GM19467 (cell line): ENCODE results near the gene TVP23B.
A peak's percentile ranks its signal among the peaks of the same experiment; 100 is the strongest.
"Not testable (repeated sequence)": the region's sequence is repeated elsewhere in the genome, so short reads cannot be mapped to it uniquely, and the experiment has no call there.

Experiments used
- ATAC-seq: cut with Tn5 transposase; IDR thresholded peaks from one replicate; pipeline ENCODE4 v1.9.1; 2021; ENCODE audit warnings: mild to moderate bottlenecking, moderate library complexity; ENCODE audit not compliant: unreplicated experiment

Gene TVP23B

DNA sequence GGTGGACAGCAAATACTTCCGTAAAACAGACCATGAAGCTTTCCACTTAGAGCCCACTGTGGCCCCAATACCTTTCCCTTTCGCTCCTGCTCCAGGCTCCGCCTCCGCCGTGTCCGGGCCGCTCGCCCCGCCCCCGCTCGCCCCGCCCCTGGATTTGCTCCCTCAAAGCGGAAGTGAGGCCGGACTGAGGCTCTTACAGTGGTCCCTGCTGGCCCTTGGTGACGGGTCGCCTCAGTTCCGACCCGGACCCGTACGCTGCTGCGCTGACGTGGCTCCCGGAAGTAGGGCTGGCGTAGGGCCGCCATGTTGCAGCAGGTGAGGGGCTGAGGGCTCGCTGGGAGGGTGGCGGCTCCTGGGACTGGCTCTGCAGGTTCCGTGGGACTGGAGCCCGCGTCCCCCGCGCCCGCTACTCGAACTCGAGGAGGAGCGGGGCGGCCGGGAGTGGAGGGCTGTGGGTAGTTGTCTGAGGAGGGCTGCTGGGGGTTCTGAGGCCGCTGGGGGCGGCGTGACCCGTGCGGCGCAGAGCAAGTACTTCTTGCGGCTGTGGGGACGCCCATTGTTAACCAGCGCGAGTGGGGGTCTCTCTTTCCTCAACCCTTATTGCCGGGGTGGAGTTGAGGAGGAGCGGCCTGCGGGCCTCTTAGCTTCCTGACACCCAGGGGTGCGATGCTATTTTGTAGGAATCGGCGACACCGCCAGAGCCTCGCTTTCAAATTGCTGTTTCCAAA lies at the start of gene TVP23B:
Gene TVP23B, plus strand, starts transcription at position 193 of the 728 bp plus-strand sequence. Its CDS starts 111 bp downstream, at position 304.
- peak; percentile 96 for ATAC-seq

GRCh38 chr17:18732438-18732837 lies 48.5 kb upstream of the TVP23B start:
- ATAC-seq = not testable (repeated sequence)

GRCh38 chr17:18733350-18733749 lies 47.6 kb upstream of the TVP23B start:
- ATAC-seq = not testable (repeated sequence)

GRCh38 chr17:18739616-18740391 lies 41.2 kb upstream of the TVP23B start:
- ATAC-seq = not testable (repeated sequence)

- not testable (repeated sequence) for ATAC-seq
Measured at GRCh38 chr17:18741228-18741627, 39.8 kb upstream of the TVP23B start.

- not testable (repeated sequence) for ATAC-seq
Measured at GRCh38 chr17:18743699-18744421, 37.1 kb upstream of the TVP23B start, which contains the start of gene FBXW10. TSS of gene FBXW10 (plus strand) at chr17:18744054. CDS start at chr17:18744245, 191 bp downstream.

DNA sequence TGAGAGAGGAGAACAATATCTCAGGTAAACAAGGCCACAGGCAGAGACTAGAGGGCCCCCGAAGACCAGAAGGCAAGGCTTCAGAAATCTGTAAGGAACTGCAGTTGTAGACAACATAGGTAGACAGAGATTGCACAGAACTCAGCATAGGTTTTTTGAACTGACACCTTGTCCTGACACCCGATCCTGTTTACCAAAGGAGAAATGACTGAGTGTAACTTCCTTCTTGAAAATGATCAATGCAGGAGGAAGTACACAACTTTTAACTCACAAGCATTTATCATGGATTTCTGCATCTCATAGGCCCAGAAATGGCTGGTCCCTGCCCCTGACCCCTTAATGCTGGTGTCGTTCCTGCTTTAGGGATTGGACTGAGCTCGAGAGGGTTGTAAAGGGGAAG lies 36.3 kb upstream of the TVP23B start:
- not testable (repeated sequence) for ATAC-seq

DNA sequence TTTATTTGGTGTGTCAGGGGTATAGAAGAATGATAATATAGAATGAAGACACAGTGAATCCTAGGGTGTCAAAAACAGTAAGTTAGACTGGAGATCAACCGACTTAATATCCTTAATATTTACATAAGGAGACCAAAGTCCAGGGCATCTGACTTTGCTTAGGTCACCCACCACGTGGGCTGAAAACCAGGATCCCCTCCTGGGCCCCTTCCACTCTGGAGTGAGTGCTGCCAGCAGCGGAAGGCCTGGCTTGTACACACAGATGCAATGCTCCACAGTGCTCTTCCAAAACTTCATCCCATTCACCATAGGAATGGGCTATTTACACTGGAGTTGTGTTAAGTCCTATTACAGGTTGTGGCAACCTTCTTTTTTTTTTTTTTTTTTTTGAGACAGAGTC lies 34.4 kb upstream of the TVP23B start:
- not testable (repeated sequence) for ATAC-seq

DNA sequence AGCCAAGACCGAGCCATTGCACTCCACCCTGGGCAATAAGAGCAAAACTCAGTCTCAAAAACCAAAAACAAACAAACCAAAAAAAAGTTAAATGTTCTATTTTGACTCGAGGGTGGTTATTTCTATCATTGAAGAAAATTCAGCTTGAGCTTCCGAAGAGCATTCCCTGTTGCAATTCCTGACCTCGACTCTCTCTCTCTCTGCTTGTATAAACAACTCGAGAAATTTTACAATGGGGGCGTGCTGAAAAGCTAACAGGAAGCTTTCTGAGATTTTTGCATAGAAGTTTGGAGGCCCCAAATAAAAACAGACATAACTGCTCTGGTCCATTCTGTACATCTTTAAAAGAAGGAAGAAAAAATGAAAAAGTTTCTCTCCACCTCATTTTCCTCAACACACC lies 33.5 kb upstream of the TVP23B start:
- ATAC-seq = not testable (repeated sequence)

- not testable (repeated sequence) for ATAC-seq
Measured at GRCh38 chr17:18750242-18750641, 30.7 kb upstream of the TVP23B start.

- not testable (repeated sequence) for ATAC-seq
Measured at GRCh38 chr17:18753829-18754409, 27.1 kb upstream of the TVP23B start.

DNA sequence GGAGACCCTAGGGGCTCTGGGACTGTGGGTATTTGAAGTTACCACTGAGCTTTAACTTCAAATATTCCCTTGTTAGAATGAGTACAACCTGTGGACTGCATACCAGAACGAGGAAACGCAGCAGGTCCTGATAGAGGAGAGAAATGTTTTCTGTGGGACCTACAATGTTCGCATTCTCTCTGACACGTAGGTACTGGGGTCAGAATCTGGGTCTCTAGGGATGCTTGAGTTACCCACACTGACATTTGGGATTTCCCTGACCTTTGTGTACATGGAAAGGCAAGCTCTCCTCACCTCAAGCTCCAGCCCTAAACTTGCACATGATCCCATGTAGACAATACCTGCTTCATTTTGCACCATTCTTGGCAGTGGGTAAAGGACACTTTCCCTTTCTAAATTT lies 25.0 kb upstream of the TVP23B start:
- ATAC-seq = not testable (repeated sequence)

- not testable (repeated sequence) for ATAC-seq
Measured at GRCh38 chr17:18757368-18758044, 23.5 kb upstream of the TVP23B start.

- not testable (repeated sequence) for ATAC-seq
Measured at GRCh38 chr17:18758344-18758743, 22.6 kb upstream of the TVP23B start.

DNA sequence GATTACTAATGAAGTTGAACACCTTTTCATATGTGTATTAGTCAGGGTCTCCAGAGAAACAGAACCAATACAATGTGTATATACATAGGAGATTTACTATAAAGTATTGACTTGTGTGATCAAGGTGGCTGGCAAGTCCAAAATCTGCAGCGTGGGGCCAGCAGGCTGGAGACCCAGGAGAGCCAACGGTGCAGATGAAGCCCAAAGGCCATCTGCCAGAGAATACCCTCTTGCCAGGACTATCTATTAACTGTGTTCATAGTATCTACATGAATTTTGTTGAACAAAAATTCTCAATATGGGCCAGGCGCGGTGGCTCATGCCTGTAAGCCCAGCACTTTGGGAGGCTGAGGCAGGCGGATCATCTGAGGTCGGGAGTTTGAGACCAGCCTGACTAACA lies 20.8 kb upstream of the TVP23B start:
- not testable (repeated sequence) for ATAC-seq

DNA sequence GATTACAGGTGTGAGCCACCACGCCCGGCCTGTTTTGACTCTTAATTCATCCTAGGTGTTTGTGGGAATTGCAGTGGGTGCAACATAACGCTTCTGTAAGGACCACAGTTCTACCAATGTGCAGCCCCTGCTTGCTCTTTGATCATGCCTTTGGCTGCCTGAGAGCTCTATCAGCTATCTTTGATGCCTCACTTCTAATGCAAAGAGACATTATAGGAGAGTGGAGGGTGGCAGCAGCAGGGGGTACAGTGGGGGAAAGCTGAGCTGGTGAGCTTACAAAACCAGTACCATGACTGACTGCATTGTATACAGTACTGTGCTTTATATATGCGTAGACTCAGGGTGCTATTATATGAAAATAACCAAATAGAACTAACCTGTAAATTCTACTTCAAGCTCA lies 10.4 kb upstream of the TVP23B start:
- ATAC-seq = not testable (repeated sequence)

DNA sequence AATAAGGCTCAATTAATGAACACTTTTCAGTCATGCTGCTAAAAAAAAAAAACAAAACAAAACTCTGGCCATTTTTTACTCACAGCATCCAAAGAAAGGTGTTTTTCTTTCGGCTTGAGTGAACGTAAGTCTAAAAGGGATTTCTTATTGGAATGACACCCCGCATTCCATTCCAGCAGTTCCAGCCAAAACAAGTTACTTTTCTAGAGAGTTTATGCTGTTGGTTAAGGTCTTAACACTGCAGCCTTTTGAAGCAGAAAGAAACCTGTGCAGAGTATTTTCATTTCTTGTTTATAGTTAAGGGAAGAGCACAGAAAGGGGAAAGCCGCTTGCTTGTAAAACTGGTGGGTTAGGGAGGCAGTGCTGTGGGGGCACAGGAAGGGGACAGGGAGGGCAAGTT lies 9.9 kb upstream of the TVP23B start:
- ATAC-seq = not testable (repeated sequence)

GRCh38 chr17:18772471-18772870 lies 8.5 kb upstream of the TVP23B start:
- no peak for ATAC-seq

GRCh38 chr17:18781805-18782204 lies 822 bp downstream of the TVP23B start:
- ATAC-seq = not testable (repeated sequence)

DNA sequence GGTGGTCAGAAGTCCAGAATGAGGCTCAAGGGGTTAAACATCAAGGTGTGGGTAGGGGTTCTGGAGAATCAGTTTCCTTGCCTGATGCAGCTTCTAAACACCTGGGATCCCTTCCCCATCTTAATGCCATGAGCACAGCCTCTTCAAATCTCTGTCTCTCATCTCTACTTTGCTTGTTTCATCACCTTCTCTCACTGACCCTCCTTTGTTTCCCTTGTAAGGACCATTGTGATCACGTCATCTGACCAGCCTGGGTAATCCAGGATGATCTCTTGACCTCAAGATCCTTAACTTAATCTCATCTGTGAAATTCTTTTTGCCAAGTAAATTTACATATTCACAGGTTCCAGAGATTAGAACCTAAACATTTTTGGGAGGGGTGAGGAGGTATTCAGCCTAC lies 5.0 kb downstream of the TVP23B start:
- ATAC-seq = not testable (repeated sequence)
